Keratinocyte (primary cell): ENCODE data around the gene PLEKHJ1.

ENCODE experiments used
- CTCF ChIP-seq, 3 experiments: IDR thresholded peaks in 1 of 3; conservative IDR thresholded peaks in 1 of 3; optimal IDR thresholded peaks in 1 of 3; 2 replicates in 2 of 3; 3 replicates in 1 of 3; pipeline versions ENCODE3 to v1.5.1; 2011; ENCODE audit warnings: low read length in 3 of 3, mild to moderate bottlenecking in 3 of 3, moderate library complexity in 2 of 3, control low read depth in 1 of 3, inconsistent platforms in 1 of 3; ENCODE audit not compliant: insufficient read depth in 2 of 3; ENCODE audit errors: extremely low read depth in 1 of 3
- EZH2 ChIP-seq: IDR thresholded peaks from one replicate; pipeline ENCODE4 v1.6.1; 2012; ENCODE audit warnings: inconsistent platforms, mild to moderate bottlenecking, low read length, moderate library complexity

- TF ChIP-seq CTCF (optimal IDR thresholded peaks at IDR 0.05 in 1 of 3, IDR thresholded peaks at IDR 0.05 in 1 of 3, conservative IDR thresholded peaks at IDR 0.05 in 1 of 3; ENCODE audit: extremely low read depth in 1 of 3, insufficient read depth in 2 of 3, low read length in 3 of 3), result peak in 2 of 3 experiments; percentile 18 to 64
- no peak for TF ChIP-seq EZH2
These were observed 27.9 kb downstream of the PLEKHJ1 start for GRCh38 chr19:2207991-2208860.
